ENCODE results near the gene UCK1.

The UCK1 gene

GRCh38 chr9:131530920-131531832, at the start of gene UCK1:
UCK1 (minus strand) TSS chr9:131531263; CDS start chr9:131531174, 89 bp downstream.
- peak; percentile 59 to 65 for DNase-seq (ENCODE audit: low read depth in 2 of 2)

DNA sequence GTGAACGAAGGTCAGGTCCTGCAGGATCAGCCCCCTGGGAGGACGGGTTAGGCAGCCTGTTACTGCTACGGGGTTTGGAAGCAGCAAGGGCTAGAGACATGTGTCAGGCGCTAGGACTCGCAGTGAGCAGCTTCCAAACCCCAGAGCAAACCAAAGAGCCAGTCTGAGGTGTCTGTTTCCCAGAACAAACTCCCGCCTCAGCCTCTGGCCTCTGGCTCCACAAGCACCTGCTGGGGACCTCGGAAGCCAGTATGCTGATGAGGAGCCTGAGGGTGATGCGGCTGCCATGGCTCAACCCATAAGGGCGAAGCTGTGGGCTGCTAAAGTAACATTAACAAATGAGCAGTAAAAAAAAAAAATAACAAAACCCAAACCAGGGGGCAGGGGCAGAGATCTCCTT, 49.3 kb upstream of the UCK1 start:
- DNase-seq (ENCODE audit: low read depth in 2 of 2): no peak

GRCh38 chr9:131579789-131580211, 48.7 kb upstream of the UCK1 start:
- DNase-seq (ENCODE audit: low read depth in 2 of 2): no peak

- DNase-seq (ENCODE audit: low read depth in 2 of 2): peak; percentile 19 to 32
Observed at GRCh38 chr9:131578731-131579504, 47.9 kb upstream of the UCK1 start.

DNA sequence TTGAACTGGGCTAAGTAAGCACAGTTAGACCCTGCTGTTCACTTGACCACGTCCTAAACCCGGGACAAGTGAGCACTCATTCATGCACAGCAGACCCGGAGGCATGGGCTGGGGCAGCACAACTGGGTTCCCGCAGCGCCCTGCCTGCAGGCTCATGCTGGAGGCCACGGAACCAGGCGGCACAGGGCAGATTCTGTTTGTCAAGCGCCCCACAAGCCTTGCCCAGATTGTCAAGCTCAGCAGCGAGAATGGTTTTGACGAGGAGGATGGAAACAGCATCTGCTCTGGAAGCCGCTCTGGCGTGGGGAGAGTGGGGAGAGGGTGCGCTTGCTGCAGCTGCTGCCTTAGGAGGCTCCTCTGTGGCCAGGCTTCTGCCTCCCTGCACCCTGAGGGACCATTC, 47.0 kb upstream of the UCK1 start:
- no peak for DNase-seq (ENCODE audit: low read depth in 2 of 2)

DNA sequence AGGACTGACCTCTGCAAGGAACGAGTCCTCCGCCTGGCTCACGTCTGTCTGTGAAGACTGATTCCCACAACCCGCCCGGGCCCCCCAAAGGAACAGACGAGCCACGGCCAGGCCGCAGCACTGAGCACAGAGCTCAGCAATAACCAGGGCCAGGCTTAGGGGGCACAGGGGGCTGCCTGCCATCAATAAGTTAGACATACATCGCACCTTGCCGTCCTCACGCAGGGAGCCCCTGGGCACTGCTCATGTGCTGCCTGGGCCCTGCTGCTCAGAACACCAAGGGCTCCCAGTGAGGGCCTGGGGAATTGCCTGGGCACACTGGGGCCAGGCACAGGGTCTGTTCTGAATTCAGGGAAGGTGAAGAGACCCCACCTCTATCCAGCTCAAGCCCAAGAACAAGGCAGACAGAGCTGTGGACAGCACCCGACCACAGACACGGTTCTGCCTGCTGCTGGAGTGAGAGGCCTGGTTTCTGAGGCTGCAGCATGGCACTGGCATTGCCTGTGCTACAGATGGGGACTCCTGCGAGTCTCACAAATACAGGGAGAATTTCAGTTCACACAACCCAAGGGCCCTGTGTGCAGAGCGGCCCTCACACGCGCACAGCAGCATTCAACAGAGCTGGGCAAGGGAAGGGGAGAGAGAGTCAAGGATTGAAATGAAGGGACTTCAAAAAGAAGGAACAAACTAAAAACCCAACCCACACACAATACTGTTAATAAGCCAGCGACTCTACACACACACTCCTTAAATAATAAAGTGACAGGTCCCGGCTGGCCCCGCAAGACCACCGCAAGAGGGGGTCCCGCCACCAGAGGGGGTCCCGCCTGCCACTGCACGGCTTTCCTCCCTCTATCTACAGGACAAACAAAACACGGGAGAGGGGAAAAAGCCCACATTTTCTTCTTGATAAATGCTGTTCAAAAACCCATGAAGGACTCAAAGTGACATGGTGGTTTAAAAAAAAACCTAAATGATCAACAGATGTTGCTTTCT, 46.2 kb upstream of the UCK1 start:
- DNase-seq (ENCODE audit: low read depth in 2 of 2): no peak

DNA sequence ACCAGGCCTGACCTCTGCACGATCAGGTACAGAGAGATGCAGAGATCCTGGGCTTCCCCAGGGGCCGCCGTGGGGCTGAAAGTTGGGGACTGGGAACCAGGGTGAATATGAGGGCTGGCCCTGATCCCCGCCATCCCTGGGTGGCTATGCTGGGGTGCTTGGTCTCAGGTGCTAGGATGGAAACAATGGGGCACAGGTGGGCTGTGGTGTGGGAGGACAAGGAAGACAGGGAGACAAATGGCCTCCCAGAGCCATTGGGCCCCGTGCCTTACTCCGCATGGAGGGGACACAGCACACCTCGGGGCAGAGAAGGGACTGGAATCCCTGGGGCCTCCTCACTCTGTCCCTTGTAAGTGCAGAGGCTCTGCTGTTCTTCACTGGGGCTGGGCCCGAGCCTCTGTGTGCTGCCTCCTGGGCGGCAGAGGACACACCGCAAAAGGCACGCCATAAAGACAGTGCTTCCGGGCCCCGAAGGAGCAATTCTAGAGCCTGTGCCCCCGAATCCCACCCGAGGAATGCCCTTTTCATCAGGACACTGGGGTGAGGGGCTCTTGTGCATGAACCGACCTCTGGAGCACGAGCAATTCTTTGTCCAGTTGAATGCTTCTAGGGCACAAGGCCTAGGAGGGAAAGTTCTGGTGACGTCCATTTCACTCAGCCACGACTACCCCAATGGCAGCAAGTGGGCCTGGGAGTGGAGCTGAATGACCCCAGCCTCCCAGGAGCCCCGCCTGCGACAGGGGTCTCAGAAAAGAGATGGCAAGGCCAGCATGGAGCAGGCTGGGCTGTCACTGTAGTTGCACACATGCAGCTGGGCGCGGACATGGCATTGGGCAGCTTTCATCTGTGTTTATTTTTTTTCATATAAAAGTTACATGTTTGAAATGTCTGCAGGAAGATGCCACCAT, 45.1 kb upstream of the UCK1 start:
- DNase-seq (ENCODE audit: low read depth in 2 of 2): no peak

GRCh38 chr9:131574730-131575640, 43.9 kb upstream of the UCK1 start:
- no peak for DNase-seq (ENCODE audit: low read depth in 2 of 2)

DNA sequence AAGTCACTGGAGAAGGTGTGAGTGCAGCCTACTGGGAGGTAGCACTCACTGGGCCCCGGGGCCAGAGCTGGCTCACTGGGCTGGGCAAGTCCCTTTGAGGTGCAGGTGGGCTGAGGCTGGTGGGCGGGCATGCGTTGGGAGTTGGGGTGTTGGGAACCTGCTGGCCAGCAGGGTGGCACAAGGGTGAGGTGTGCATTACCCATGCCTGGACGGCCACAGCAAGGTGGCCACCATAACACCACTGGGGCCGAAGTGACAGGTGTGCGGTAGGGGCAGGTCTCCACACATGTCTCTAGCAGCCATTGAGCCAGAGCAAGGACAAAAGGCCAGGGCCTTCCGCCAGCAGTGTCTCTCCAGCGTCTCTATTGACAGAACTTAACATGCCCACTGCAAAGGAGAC, 36.8 kb upstream of the UCK1 start:
- no peak for DNase-seq (ENCODE audit: low read depth in 2 of 2)

GRCh38 chr9:131566158-131566557, 35.1 kb upstream of the UCK1 start:
- DNase-seq (ENCODE audit: low read depth in 2 of 2): no peak

DNA sequence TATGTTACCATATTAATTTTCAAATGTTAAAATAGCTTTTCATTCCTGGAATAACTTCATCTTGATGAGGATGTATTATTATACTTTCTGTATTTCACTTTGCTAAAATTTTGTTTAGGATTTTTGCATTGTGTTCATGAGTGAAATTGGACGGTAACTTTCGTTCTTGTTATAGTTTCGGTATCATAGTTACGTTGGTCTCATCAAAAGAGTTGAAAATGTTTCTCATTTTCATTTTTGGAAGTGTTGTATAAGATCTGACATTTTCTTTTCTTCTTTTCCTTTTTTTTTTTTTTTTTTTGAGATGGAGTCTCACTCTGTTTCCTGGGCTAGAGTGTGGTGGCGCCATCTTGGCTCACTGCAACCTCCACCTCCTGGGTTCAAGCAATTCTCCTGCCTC, 34.3 kb upstream of the UCK1 start:
- no peak for DNase-seq (ENCODE audit: low read depth in 2 of 2)

GRCh38 chr9:131562032-131562959, 31.2 kb upstream of the UCK1 start:
- no peak for DNase-seq (ENCODE audit: low read depth in 2 of 2)

- DNase-seq (ENCODE audit: low read depth in 2 of 2): no peak
Observed at GRCh38 chr9:131559421-131560000, 28.4 kb upstream of the UCK1 start.

GRCh38 chr9:131557855-131558548, 26.9 kb upstream of the UCK1 start:
- no peak for DNase-seq (ENCODE audit: low read depth in 2 of 2)

GRCh38 chr9:131555841-131556673, 25.0 kb upstream of the UCK1 start:
- DNase-seq (ENCODE audit: low read depth in 2 of 2): no peak

- DNase-seq (ENCODE audit: low read depth in 2 of 2): no peak
Observed at GRCh38 chr9:131554843-131555351, 23.8 kb upstream of the UCK1 start.

Measured in stimulated activated CD8-positive, alpha-beta memory T cell treated with anti-CD3 and anti-CD28 coated beads, Interleukin-15, amount 100 ng/mL, for 48 hours (primary cell).